H7 (cell line): ENCODE measurements around the gene COL4A2. TPM values are rescaled to one million over a fixed set of nuclear protein-coding genes. Genes with fewer than 3 reads are reported as not detected.

ENCODE experiments used
- DNase-seq: peaks from one replicate; pipeline ENCODE4 v3.0.0; 2012
- H3K27me3 ChIP-seq: 2 replicates; pipeline ENCODE4 v1.6.0; 2011; ENCODE audit warnings: mild to moderate bottlenecking, low read length; ENCODE audit not compliant: control insufficient read depth, insufficient read depth
- H3K36me3 ChIP-seq: replicated peaks from 2 replicates; pipeline ENCODE4 v1.5.1; 2011; ENCODE audit warnings: low read length; ENCODE audit not compliant: control insufficient read depth, insufficient read depth
- H3K4me3 ChIP-seq: 2 replicates; pipeline ENCODE4 v1.5.1; 2011; ENCODE audit warnings: low read depth, mild to moderate bottlenecking, control low read depth, low read length, moderate library complexity; ENCODE audit not compliant: insufficient read depth
- total RNA-seq: library from RNA; depleted of rRNA; stranded (reverse); fragments of >200 nt; shearing (Covaris generic); gene quantifications from 2 replicates; pipeline ENCODE4 v1.2.3, GENCODE V29; 2014

Gene COL4A2
- total RNA-seq, 1 experiment from 2014 or later = 166 TPM

DNA sequence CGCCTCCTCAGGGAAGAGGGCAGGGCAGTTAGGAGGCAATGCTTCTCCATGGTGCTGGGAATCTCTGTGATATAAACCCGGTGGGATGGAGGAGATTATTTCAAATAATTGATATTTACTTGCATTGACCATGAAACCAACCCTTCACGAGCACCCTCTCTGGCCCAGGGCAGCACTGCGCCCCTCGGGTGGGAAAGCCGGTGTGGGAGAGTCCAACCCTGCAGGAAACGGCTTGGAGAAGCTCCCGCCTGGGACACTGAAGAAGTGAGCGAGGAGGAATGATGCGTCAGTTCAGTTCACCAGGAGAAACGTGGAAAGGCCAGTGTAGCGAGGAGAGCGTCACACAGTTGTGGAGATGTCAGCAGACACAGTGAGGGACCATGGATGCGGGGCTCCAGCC is 99.9 kb downstream of the COL4A2 start:
- DNase-seq = no peak
- H3K36me3 ChIP-seq = no peaks in the 10 kb centered on the region; the same call in 1 of the 2 replicates
- no peak overlapping the region for H3K4me3 ChIP-seq
- H3K27me3 ChIP-seq = no peaks in the 10 kb centered on the region

DNA sequence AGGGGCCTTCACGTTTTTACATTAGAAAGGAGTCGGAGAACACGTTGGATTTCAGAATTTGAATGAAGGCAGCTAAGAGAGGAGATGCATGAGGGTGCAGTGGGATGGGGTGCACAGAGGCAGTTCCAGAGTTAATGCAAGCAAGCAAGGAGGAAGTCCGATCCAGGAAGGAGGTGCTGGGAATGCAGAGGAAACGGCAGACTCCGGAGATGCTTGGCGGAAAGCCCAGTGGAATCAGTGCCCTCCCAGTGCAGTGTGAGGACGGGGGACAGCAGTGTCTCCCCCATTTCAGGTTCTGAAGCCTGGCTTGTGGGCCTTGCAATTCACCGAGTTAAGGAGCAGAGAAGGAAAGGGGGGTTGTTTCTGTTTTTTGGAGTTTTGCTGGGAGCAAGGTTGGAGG is 100.4 kb downstream of the COL4A2 start:
- H3K4me3 ChIP-seq = no peak overlapping the region
- no peak for DNase-seq
- H3K36me3 ChIP-seq = no peaks in the 10 kb centered on the region; the same call in 1 of the 2 replicates
- no peaks in the 10 kb centered on the region for H3K27me3 ChIP-seq

DNA sequence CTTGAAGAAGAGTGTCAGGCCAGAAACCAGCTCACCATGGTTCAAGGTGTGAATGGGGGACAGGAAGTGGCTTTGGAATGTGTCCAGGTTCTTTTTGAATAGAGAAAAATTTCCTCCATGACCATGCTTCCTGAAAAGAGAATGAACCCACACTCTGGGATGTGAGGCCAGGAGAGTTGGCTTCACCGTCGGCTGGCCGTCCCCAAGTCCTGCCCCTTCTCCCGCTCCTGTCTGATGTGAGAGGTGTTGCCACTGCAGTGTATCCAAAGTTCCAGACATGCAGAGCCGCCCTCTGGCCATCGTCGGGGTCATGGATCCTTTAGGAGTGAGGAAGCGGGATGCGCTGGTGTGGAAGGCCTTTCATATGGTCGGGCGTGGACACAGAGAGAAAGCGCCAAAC is 101.2 kb downstream of the COL4A2 start:
- DNase-seq = no peak
- no peak overlapping the region for H3K4me3 ChIP-seq
- no peaks in the 10 kb centered on the region for H3K27me3 ChIP-seq
- H3K36me3 ChIP-seq = no peaks in the 10 kb centered on the region; the same call in 1 of the 2 replicates

DNA sequence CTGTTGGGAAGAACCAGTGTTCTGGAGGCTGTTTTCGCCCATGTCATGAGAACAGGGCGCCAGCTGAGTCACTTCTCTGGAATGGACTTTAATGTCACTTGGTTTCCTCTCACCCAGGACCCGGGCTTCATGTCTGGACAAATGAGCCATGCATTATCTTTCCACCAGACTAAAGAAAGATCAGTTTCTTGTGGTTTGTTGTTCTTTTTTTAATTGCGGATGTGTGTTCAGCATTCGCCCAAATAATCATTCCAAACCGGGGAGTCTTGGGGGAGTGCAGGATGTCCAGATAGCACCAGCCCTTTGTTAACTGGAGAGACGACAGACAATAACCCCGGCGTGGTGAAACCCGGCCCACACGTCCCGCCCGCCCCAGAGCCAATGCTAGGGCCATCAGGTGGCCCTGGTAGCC is 102.5 kb downstream of the COL4A2 start:
- DNase-seq = no peak
- Histone ChIP-seq H3K36me3 (no peaks in the 10 kb centered on the region; the same call in 1 of the 2 replicates), H3K27me3 (no peaks in the 10 kb centered on the region)

DNA sequence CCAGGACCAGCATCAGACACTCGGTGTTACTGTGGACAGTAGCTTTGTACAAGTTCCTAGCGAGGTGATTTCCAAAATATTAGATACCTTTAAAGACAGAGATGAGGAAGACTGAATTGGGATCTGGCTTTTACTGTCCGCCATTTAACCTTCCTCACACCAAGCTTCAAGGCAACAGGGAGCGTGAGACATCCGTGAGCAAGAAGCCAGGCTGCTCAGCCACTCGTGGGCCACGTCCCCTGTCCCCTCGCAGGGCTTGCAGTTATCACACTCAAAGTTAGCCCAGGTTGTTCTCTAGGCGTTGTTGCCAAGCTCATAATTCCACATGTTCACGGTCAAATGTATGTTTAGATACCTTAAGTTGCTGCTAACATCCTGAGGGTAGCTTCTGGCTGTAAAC is 102.9 kb downstream of the COL4A2 start:
- Histone ChIP-seq H3K4me3 (no peak overlapping the region), H3K27me3 (no peaks in the 10 kb centered on the region), H3K36me3 (no peaks in the 10 kb centered on the region; the same call in 1 of the 2 replicates)
- DNase-seq = no peak

More for the DNA sequence above, 102.5 kb downstream of the COL4A2 start:
- H3K4me3 ChIP-seq = no peak overlapping the region

DNA sequence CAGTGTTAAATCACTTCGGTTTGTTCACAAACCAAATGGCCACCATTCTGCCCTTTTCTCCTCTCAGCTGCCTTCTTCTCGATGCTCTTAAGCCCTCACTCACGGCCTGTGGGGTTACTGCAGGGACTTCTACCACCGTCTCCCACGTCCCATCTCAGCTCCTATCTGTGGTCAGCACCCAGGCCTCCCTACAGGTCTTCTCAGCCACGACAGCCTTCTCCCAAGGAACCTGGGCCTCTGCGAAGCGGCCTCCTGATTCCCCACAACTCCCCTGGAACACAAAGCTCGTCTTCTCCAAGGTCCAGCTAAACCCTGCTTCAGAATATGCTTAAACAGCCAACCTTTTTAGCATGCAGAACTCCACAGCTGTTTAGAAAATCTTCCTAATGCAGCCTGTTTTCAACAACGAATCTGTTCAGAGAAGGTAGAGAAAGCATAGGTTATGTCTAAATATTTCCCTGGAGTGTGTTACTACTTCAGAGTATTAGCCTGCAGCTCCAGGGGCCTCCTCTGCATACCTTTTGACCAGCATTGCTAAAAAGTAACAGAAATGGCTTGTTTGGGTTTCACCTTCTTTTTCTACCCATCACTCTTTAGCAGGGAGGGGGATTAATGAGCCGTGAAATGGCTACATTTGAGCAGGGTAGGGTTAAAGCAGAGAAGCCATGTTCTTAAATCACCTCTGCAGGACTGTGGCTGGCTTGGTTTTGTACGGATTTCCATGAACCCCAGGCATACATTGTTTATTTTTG is 104.0 kb downstream of the COL4A2 start:
- Histone ChIP-seq H3K36me3 (no peaks in the 10 kb centered on the region; the same call in 1 of the 2 replicates), H3K27me3 (no peaks in the 10 kb centered on the region), H3K4me3 (no peak overlapping the region)
- DNase-seq = no peak

DNA sequence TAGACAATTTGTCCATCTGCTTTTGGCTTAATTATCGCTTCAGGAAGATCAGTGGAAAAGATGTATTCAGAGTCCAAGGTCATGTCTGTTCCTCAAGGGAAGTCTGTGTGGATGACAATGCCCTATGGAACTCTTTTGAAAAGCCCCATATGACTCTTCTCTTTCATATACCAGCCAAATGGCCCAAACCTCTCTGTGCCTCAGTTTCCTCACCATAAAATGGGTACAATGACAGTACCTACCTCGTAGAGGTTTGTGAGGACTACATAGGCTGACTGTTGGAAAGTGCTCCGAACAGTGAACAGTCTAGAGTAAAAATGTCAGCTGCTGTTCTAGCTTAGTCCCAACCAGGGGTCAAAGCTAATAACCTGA is 104.6 kb downstream of the COL4A2 start:
- Histone ChIP-seq H3K36me3 (no peaks in the 10 kb centered on the region; the same call in 1 of the 2 replicates), H3K27me3 (no peaks in the 10 kb centered on the region), H3K4me3 (no peak overlapping the region)
- no peak for DNase-seq

DNA sequence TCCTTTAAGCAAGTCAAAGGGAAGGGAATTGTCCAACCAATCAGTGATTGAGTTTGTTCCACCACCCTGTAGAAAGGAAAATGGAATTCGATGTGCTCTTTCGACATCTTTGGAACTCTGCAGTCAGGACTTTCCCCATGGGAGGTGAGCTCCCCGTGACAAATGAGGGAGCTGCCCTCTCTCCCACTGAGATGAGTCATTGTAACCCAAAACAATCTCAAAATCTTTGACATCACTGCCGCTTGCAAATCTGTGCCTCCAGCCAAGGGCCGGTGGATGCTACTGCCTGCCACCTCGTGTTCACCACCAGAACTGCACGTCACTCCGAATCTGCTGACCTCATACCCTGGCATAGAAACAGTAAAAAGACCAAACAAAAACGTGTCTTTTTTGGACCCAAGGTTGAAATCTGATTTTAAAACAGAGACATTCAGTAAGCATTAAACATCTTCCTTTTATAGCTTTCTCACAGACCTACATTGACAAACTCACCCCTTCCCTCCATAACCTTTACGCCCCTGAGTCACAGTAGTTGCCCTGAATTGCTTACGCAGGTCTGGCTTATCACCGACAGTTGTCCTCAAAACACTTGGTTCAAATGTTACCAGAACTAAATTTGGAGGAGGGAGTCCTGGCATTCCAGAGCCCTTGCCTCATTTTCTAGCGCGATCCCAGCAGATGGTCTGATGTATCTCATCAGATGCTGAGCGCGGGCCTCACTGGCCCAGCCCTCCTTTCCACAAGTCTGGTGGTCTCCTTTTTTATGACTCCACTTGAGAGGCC is 105.2 kb downstream of the COL4A2 start:
- peak; percentile 90 for DNase-seq
- Histone ChIP-seq H3K36me3 (no peaks in the 10 kb centered on the region; the same call in 1 of the 2 replicates), H3K4me3 (no peak overlapping the region), H3K27me3 (no peaks in the 10 kb centered on the region)

DNA sequence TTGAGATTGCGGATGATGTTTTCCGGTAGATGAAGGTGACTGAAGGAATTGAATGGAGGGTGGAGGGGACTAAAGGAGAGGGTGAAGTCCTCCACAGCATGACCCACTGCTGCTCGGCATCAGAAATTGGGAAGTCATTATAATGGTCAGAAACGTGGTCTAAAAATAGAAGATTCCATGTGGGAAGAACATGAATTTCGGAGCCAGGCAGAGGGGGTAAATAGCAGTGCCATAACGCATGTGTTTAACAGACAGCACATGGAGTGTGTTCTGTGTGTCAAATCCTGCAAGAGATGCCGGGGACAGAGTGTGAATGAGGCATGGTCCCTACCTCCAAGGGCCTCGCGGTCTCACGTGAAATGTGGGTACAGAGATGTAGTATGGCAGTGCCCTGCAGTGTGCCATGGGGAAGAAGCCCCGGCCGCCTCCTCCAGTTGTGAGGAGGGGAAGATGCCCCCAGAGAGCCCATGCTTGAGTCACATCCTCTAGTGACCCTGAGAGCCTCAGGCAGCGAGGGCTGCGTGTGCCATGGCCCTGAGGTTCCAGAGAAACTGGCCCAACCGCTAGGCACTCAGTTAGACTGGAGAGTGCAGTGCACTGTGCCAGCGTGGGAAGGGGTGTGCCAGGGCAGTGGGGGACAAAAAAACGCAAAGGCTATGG is 106.1 kb downstream of the COL4A2 start:
- no peaks in the 10 kb centered on the region; the same call in 1 of the 2 replicates for H3K36me3 ChIP-seq
- H3K27me3 ChIP-seq = no peaks in the 10 kb centered on the region
- H3K4me3 ChIP-seq = no peak overlapping the region
- DNase-seq = no peak

DNA sequence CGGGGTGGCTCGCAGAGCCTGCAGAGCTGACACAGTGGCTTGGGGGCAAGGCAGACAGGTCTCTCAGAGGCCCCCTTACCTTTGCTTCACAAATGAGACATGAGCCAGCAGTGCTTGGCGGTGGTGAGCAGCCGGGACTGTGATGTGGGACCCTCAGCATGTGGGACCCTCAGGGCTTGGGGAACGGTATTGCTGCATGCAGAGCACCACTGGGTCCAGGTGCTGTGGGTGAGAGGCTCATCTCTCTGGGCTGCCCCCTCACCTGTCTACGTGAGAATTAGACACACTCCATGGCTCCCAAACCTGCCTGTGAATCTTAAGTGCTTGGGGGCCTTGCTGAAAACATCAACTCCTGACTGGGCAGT is 106.6 kb downstream of the COL4A2 start:
- Histone ChIP-seq H3K4me3 (no peak overlapping the region), H3K27me3 (no peaks in the 10 kb centered on the region), H3K36me3 (no peaks in the 10 kb centered on the region; the same call in 1 of the 2 replicates)
- DNase-seq = no peak

DNA sequence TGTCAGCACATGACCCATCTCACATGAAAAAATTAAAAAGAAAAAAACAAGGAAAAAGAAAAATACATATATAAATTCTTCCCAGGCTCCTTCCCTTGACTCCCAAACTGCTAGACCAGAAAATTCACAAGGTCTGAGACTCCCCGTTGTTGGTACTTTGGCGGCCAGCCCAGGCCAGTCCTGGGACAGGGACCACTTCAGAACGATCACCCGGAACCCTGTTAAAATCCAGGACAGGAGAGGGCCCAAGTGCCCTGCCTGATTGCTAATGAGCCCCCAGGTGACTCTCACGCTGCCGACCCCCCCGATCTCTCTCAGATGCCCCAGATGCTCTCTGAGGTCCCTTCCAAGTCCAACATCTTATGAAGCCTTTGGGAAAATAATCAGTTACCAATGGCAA is 107.2 kb downstream of the COL4A2 start:
- no peaks in the 10 kb centered on the region for H3K27me3 ChIP-seq
- no peak for DNase-seq

DNA sequence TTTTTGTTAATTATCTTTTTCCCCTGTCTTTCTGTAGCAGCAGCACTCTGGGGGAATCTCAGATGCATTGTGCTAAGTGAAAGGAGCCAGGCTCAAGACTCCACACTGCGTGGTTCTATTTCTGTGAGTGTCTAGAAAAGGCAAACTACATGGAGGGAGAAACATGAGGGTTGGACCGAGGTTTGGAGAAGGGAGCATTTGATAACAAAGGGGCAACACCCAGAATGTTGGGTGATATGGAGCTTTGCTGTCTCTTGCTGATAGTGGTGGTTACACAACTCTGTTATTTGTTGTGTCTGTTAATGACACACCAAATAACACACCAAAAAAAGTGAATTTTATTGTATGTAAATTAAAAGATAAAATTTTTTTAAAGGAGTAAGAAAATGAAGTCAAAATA is 107.8 kb downstream of the COL4A2 start:
- H3K36me3 ChIP-seq = no peaks in the 10 kb centered on the region
- no peak for DNase-seq
- H3K27me3 ChIP-seq = no peaks in the 10 kb centered on the region
- no peak overlapping the region for H3K4me3 ChIP-seq

More for the DNA sequence above, 107.2 kb downstream of the COL4A2 start:
- Histone ChIP-seq H3K36me3 (no peaks in the 10 kb centered on the region), H3K4me3 (no peak overlapping the region)

DNA sequence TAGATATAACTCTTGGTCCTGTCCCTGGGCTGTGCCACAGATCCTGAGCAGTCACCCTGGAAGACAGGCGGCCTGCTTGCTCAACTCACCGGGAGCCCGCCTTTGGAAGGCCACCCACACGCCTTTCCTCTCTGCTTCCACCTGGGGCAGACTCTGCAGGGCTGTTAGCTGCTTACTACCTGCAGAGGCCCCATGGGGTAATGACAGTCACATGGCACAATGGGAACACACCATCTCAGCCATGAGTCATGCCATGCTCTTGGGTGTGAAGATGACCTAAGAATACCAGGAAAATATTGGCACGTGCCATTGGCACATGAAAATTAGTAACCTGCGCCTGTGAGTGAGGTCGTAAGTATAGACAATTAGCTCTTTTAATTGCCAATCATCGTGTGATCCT is 108.6 kb downstream of the COL4A2 start:
- peak; percentile 70 for DNase-seq
- Histone ChIP-seq H3K27me3 (no peaks in the 10 kb centered on the region), H3K36me3 (no peaks in the 10 kb centered on the region), H3K4me3 (no peak overlapping the region)

DNA sequence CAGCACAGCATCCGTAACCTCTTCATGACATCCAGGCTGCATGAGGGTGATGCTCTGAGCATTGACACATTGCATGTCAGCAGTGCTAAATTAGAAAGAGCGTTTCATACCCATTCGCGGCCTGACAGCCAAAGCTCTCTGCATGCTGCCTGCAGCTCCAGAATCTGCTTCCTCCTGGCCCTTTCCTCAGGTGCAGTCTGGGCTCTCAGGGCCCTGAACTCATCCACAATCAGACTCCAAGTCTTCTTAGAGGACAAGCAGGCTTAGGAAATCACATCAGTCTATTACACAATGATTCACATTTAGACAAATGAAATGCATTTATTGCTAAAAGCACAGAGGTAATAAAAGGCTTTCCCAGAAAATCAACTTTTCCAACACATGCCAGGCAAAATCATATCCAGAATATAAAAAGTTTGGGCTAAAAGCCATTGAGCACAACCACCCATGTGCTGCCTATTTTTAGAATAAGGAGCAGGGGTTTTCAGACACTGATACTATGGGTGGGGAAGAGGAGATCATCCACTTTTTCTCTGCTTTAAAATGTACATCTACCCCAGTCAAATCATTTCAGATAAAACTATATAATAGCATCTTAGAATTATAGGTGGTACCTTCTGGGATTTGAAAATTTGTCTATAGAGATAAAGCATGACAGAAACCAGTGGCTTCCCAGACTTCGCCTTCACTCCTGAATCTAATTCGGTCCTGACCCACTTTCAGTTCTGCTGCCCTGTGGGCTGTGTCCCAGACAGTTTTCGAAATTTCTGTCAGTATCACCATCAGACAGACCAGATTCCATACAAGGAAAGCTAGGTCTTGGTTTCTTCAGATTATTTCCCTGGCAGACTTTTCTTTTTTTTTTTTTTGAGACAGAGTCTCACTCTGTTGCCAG is 109.3 kb downstream of the COL4A2 start:
- no peak overlapping the region for H3K4me3 ChIP-seq
- H3K36me3 ChIP-seq = no peaks in the 10 kb centered on the region
- DNase-seq = no peak
- H3K27me3 ChIP-seq = no peaks in the 10 kb centered on the region
